Stimulated activated CD8-positive, alpha-beta memory T cell treated with anti-CD3 and anti-CD28 coated beads, Interleukin-2, amount 100 ng/mL, for 1 hour (primary cell): ENCODE data around the gene CCS.
"Not testable (repeated sequence)": the region's sequence is repeated elsewhere in the genome, so short reads cannot be mapped to it uniquely, and the experiment has no call there.

ENCODE experiments used
- DNase-seq, 2 donors: peaks; one replicate each; pipeline ENCODE4 v3.0.0-alpha.2; 2020; ENCODE audit warnings: low read depth in 2 of 2

Gene CCS

DNA sequence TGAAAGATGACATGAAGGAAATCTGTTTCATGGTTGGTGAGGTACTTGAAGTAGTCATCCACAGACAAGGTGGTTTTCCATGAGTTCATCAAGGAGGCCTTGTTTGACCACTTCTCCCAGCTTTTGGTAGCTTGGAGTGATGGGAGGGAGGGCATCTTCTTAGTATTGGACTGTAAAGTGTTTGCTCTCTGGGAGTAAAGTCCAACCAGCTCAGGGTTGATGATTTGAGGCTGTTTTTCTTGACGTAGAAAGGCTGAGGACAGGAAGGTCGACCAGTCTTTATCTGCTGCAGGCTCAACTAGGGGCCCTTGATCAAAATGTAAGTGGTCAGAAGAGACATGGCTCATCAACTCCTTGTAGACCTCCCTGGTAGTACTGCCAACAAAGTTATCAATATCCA, 1.8 kb upstream of the CCS start:
- DNase-seq = no peak

DNA sequence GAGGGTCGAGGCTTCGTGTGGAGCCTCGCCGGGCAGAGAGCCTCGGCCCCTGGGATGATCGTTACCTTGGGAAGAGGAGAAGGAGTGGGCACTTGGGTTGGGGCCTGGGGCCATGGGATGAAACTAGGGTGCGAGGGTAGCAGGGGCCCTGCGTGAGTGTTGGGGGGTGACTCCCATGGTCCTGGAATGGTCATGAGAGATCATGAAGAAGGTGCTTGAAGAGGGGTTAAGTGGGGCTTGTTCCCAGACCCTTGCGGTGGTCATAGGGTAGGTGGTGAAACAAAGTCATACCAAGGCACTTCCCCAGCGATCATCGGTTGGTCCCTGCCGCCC, 284 bp downstream of the CCS start:
- no peak for DNase-seq

DNA sequence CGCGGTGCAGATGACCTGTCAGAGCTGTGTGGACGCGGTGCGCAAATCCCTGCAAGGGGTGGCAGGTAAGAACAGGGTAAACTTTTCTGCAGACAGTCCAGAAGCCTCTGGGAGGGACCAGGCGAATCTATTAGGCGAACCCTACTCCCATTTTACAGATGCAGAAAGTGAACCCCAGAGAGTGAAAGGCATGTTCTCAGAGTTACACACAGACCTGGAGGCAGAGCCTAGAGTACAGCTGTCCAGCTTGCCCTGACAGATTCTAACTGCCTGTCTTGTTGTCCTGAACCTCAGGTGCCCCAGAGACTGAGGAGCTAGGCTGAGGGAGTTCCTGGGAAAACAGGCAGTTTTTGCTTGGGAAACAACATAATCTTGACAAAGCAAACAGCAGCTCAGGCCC, 665 bp downstream of the CCS start:
- DNase-seq = no peak

DNA sequence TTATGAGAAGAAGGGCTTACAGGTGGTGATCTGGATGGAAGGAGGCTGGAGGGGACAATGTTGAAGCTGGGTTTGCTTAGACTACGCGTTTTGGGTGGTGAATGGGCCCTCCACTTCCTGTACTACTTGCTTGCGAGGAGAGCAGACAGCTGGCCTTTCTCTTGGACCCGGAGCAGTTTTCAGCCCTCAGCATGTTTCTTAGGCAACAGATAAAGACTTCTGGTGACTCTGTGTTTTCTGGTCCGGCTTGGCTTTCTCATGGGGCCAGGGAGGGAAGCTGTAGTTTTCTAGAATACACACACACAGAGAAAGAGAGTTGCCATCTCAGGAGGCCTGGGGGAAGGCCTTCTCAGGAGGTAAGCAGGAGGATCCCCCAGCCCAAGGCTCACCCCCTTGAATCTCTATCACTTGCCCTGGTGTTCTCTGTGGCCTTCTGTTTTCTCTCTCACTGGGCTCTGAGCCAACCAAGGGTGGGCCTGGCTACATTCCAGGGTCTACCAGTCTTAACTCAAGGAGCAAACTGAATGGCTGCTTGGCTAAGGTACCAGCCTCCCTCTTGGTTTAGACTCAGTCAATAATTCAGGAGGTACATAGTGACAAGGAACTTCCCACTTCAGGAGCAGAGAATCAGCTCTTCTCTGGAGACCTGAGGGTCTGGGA, 2.4 kb downstream of the CCS start:
- no peak for DNase-seq

DNA sequence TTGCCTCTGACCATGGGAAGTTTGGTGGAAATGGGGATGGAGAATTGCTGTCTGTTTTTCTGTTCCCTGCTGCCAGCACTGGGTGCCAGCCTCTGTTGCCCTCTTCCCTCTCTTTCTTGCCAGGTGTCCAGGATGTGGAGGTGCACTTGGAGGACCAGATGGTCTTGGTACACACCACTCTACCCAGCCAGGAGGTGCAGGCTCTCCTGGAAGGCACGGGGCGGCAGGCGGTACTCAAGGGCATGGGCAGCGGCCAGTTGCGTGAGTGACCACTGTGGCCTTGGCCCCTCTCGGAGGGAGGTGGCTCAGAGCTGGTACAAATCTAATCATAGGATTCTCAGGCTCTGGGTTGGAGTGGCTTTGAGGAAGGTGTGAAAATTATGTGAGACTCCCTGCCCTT, 6.0 kb downstream of the CCS start:
- DNase-seq = no peak

DNA sequence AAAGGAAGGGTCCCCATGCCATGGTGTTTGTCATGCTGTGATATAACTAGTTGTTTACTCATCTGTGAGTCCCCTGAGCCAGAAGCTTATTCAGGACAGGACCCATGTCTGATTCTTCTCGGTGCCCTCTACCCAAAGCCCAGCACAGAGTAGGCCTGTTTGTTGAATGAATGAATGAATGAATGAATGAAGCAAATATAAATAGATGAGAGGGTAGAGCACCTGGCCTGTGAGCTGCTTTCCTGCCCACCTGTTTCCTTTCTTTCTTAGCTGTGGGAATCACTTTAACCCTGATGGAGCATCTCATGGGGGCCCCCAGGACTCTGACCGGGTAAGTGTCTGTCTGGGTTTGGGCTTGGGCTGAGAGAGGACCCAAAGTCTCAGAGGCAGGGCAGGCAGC, 7.2 kb downstream of the CCS start:
- no peak for DNase-seq

DNA sequence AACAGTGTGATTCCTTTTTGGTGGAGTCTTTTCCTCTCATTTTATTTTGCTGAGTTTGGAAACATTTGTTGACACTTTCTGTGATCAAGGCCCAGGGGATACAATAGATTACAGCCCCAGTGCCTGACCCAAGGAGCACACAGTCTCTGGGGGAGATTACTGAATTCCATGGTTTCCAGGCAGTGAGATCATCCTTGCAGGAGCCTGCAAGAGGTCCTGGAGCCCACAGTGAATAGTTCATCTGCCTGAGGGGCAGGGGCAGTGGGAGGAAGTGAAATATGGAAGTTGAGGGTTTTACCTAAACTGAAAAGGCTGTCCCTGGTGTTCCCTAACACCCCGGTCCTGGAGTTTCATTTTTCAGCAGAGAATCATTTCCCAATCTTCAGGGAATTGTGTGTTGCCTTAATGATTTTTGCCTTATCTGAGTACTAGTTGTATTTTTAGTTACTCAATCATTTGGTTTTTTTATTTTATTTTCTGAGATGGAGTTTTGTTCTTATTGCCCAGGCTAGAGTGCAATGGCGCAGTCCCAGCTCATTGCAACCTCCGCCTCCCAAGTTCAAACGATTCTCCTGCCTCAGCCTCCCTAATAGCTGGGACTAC, 7.7 kb downstream of the CCS start:
- no peak for DNase-seq

DNA sequence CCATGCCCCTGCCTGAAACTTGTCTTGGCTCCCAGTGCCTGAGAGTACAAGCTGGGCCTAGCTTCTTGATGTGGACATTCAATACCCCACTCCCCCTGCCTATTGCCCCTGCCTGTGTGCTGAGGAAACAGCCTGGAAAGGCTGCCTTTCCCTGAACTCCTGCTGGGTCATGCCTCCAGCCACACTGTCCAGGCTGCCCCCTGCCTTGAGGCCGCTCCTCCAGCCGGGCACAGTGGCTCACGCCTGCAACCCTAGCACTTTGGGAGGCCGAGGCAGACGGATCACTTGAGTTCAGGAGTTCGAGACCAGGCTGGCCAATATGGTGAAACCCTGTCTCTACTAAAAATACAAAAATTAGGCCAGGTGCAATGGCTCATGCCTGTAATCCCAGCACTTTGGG, 10.1 kb downstream of the CCS start:
- no peak for DNase-seq

DNA sequence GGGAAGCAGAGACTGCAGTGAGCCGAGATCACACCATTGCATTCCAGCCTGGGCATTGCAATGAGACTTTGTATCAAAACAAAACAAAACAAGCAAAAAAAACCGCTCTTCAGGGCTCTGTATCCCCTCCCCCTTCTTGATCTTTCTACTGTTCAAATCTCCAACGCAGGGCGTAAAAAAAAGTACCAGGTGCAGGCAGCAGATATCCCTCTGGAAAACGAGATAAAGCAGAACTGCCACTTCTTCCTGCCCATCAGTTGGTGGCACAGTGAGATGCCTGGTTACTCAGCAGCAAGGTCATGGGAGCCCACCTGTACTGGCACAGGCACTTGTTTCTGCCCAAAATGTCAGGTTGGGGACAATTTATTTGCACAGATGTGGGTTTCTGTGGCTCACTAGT, 11.2 kb downstream of the CCS start:
- DNase-seq = no peak

DNA sequence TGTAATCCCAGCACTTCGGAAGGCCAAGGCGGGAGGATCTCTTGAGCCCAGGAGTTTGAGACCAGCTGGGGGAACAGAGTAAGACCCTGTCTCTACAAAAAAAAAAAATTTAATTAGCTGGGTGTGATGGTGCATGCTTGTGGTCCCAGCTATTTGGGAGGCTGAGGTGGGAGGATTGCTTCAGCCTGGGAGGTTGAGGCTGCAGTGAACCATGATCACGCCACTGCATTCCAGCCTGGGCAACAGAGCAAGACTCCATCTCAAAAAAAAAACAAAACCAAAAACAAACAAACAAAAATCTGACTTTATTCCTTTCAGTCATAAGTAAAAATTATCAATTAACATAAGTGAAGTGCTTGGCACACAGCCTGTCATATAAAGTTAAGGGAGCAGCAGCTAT, 13.6 kb downstream of the CCS start:
- not testable (repeated sequence) for DNase-seq

DNA sequence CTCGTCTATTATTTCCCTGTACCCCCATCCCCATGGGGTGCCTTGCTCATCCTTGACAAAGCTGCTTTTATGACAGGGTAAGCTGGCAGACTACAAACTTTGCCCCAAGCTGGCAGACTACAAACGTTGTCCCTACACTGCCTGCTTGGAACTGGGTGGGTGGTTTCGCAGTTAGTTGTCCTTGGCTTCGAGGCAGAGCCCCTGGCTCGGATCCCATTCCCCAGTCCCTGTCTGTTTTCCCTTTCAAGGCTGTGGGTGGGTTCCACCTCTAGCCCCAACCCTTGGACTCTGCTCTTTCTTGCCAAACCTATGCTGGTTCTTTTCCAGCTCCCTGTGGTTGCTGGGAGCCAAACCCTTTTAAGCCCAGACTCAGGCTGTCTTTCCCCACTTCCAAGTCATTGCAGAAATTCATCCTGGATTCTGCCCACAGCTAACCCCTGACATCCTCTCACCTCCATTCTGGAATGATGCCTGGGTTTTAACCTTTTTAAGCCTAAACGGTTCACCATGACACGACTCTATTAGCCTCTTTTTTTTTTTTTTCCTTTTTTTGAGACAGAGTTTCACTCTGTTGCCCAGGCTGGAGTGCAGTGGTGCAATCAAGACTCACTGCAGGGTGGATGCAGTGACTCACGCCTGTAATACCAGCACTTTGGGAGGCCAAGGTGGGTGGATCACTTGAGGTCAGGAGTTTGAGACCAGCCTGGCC, 14.3 kb downstream of the CCS start:
- DNase-seq = no peak

DNA sequence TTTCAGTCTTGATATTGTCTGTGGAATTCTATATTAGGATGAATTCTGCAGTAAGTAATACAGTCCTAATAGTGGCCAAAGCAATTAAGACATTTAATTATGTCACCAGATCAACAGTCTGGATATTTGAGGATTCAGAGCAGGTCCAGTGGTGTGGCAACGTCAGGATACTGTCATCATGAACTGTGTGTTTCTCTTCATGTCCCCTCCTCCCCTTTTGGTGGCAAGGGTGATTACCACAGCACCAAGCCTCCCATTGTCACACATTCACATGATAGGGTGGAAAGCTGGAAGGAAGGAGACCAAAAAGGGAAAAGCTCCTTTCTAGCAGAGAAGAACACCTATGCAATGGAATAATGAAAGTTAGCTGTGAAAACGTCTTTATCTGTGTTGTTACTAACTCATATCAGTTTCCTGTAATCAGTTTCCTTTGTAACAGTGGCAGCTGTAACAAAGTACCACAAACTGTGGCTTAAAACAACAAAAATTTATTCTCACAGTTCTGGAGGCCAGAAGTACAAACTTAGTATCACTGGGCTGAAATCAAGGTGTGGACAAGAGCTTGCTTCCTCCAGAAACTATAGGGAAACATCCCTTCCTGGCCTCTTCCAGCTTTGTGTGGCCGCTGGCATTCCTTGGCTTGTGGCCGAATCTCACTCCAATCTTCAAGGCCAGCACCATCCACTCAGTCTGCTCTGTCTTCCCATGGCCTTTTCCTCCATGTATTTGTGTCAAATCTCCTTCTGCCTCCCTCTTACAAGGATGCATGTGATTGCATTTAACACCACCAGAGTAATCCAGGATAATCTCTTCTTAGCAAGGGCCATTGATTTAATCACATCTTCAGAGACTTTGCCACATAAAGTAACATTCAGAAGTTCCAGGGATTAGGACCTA, 17.0 kb downstream of the CCS start:
- DNase-seq = no peak

DNA sequence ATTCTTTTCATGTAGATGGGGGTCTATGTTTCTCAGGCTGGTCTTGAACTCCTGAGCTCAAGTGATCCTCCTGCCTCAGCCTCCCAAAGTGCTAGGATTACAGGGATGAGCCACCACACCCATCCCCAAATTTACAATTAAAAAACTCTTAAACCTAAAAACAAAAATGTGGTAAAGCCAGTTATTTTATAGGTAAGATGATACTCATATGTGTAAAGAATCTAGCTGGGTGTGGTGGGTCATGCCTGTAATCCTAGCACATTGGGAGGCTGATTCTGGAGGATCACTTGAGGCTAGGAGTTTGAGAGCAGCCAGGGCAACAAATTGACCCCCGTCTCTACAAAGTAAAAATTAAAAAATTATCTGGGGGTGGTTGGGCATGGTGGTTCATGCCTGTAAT, 19.5 kb downstream of the CCS start:
- DNase-seq = no peak

DNA sequence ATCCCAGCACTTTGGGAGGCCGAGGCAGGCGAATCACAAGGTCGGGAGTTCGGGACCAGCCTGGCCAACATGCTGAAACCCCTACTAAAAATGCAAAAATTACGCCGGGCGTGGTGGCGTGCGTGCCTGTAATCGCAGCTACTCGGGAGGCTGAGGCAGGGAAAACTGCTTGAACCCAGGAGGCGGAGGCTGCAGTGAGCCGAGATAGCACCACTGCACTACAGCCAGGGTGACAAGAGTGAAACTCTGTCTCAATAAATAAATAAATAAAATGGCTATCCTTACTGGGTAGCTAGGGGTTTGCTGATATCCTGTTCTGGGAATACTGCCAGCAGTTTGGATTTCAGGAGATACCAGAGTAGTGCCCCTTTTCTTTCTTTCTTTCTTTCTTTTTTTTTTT, 21.1 kb downstream of the CCS start:
- no peak for DNase-seq

DNA sequence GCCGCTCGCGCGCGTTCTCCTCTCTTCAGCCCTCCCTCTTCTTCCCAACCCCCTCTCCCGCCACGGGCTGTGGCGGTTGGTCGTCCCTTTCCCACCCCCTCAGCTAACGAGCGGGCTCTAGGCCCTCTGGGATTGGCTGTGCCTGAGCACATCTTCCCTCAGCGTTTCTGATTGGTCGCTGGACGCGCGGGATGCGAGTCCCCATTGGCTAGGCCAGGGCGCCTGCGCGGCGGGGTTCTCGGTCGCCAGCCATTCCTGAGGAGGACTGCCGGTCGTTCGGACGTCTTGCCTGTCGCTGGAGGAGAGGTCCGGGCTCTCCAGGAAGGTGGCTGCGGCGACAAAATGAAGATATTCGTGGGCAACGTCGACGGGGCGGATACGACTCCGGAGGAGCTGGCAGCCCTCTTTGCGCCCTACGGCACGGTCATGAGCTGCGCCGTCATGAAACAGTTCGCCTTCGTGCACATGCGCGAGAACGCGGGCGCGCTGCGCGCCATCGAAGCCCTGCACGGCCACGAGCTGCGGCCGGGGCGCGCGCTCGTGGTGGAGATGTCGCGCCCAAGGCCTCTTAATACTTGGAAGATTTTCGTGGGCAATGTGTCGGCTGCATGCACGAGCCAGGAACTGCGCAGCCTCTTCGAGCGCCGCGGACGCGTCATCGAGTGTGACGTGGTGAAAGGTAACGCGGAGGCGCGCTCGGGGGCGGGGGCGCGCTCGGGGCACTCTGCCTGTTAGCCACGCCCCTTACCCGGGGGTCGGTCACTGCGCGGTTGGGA, 23.6 kb downstream of the CCS start, which contains the start of gene RBM14:
TSS of gene RBM14 (plus strand) at position 252 of the 776 bp plus-strand sequence. CDS start at position 343, 91 bp downstream.
- DNase-seq = peak; percentile 93 to 98

DNA sequence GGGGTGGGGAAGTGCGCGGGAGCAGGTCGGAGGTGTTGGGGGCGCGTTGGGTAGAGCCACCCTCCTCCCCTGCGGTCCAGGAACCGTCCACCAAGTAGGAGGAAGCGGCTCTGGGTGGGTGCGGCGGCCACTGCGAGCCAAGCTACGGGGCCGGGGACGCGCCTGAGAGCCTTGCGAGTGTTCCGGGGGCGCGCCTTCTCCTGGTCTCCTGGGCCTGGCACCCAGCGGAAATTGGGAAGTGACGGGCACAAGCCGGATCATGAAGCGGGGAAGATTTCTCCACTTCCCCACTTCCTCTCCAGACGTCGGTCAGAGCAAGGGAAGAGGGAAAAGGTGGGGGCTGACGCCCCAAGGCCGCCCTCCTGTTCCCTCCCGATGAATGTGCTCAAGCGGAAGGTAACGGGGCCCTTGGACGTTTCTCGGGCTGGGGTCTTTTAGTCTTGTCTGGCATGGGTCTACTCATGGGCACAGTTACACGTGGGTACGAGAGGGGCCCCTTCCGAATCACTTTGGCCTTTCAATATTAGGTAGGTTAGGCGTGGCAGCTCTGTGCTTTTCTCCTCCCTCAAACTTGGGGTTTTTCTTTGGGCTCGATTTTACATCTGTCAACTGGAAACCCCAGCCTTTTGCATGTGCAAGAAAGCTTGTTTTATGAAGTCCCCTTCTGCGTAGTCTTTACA, 24.3 kb downstream of the CCS start:
- no peak for DNase-seq

DNA sequence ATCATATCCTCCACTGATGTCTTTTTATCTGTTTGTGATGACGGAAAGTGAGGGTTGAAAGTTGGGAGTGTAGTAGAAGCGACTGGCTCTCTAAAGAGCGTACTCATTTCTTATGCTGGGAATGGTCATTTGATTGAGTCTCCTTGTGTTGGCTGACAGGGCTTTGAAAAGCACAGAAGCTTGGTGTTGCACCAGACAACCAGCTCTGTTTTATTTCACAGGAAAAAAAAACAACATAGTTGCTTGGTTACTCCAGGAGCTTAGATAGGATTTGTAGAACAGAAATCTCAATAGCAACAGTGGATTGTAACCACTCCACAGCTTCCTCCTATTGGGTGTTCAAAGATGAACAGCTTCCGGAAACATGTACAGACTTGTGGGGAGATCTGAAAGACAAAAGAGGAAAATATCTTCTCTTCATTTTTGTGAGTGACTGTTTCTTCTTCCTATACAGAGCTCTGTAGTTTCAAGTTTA, 26.1 kb downstream of the CCS start:
- no peak for DNase-seq

DNA sequence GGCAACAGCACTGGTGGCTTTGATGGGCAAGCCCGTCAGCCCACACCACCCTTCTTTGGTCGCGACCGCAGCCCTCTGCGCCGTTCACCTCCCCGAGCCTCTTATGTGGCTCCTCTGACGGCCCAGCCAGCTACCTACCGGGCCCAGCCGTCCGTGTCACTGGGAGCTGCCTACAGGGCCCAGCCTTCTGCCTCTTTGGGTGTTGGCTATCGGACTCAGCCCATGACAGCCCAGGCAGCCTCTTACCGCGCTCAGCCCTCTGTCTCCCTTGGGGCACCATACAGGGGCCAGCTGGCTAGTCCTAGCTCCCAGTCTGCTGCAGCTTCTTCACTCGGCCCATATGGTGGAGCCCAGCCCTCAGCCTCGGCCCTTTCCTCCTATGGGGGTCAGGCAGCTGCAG, 31.5 kb downstream of the CCS start:
- DNase-seq = no peak

DNA sequence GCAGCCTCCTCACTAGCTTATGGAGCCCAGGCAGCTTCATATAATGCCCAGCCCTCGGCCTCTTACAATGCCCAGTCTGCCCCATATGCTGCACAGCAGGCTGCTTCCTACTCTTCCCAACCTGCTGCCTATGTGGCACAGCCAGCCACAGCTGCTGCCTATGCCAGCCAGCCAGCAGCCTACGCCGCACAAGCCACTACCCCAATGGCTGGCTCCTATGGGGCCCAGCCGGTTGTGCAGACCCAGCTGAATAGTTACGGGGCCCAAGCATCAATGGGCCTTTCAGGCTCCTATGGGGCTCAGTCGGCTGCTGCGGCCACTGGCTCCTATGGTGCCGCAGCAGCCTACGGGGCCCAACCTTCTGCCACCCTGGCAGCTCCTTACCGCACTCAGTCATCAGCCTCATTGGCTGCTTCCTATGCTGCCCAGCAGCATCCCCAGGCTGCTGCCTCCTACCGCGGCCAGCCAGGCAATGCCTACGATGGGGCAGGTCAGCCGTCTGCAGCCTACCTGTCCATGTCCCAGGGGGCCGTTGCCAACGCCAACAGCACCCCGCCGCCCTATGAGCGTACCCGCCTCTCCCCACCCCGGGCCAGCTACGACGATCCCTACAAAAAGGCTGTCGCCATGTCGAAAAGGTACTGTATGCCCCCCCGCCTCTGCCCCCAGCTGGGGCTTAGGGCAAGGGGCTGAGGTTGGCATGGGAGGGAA, 32.2 kb downstream of the CCS start:
- no peak for DNase-seq

DNA sequence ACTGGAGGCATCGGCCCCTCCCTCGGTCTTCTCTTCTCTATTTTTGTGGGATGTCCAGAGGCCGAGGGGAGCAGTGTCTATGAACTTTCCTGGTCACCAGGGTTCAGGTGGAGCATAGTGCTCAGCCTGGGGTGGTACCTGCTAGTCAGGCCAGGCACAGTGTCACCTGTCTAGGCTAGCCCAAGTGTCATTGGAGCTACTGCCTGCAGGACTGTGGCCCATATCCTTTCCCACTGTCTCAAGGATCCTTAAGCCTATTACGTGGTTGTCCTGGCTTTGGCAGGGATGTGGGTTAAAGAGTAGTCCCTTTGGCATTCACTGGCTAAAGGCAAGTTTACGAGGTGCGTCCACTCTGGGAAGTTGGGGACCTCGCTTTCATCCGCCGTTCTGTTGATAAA, 32.8 kb downstream of the CCS start:
- DNase-seq = no peak
